ENCODE data around the gene RBM28.
"Not testable (repeated sequence)": the region's sequence is repeated elsewhere in the genome, so short reads cannot be mapped to it uniquely, and the experiment has no call there.

Gene RBM28

GRCh38 chr7:128341733-128342132 is 2.0 kb downstream of the RBM28 start:
- DNase-seq = no peak

- no peak for DNase-seq
Observed at GRCh38 chr7:128335730-128336129, 8.0 kb downstream of the RBM28 start.

- no peak for DNase-seq
Observed at GRCh38 chr7:128324368-128324680, 19.4 kb downstream of the RBM28 start.

- no peak for DNase-seq
Observed at GRCh38 chr7:128323459-128324367, 20.0 kb downstream of the RBM28 start.

- DNase-seq = no peak
Observed at GRCh38 chr7:128323040-128323439, 20.7 kb downstream of the RBM28 start.

- DNase-seq = peak; percentile 42
Observed at GRCh38 chr7:128322040-128322643, 21.6 kb downstream of the RBM28 start.

GRCh38 chr7:128321044-128321422 is 22.7 kb downstream of the RBM28 start:
- no peak for DNase-seq

GRCh38 chr7:128318691-128319090 is 25.0 kb downstream of the RBM28 start:
- no peak for DNase-seq

GRCh38 chr7:128311013-128311412 is 32.7 kb downstream of the RBM28 start:
- DNase-seq = no peak

GRCh38 chr7:128310499-128310898 is 33.2 kb downstream of the RBM28 start:
- no peak for DNase-seq

- peak; percentile 58 for DNase-seq
Observed at GRCh38 chr7:128309976-128310375, 33.7 kb downstream of the RBM28 start.

GRCh38 chr7:128309124-128309523 is 34.6 kb downstream of the RBM28 start:
- DNase-seq = no peak

GRCh38 chr7:128307061-128307460 is 36.6 kb downstream of the RBM28 start:
- DNase-seq = no peak

GRCh38 chr7:128304212-128304611 is 39.5 kb downstream of the RBM28 start:
- no peak for DNase-seq

- DNase-seq = no peak
Observed at GRCh38 chr7:128303643-128304042, 40.1 kb downstream of the RBM28 start.

GRCh38 chr7:128303133-128303532 is 40.6 kb downstream of the RBM28 start:
- DNase-seq = no peak

GRCh38 chr7:128302139-128302538 is 41.6 kb downstream of the RBM28 start:
- DNase-seq = peak; percentile 17

GRCh38 chr7:128299109-128299607 is 44.5 kb downstream of the RBM28 start:
- DNase-seq = no peak

GRCh38 chr7:128298004-128298403 is 45.7 kb downstream of the RBM28 start:
- DNase-seq = not testable (repeated sequence)

GRCh38 chr7:128287556-128287955 is 56.2 kb downstream of the RBM28 start:
- DNase-seq = no peak

- no peak for DNase-seq
Observed at GRCh38 chr7:128284102-128284501, 59.6 kb downstream of the RBM28 start.

GRCh38 chr7:128281605-128282380 is 61.9 kb downstream of the RBM28 start:
- DNase-seq = no peak

GRCh38 chr7:128280451-128280850 is 63.3 kb downstream of the RBM28 start:
- not testable (repeated sequence) for DNase-seq
